MG63 (cell line): ENCODE results near the gene SLCO2A1. TPM values are rescaled to one million over a fixed set of nuclear protein-coding genes. Genes with fewer than 3 reads are reported as not detected.

ENCODE experiments used
- DNase-seq: peaks from one replicate; pipeline ENCODE4 v3.0.0-alpha.2; 2020
- H3K27me3 ChIP-seq: fragments of 250-450 bp; sonication (Bioruptor Pico); 2 replicates; pipeline ENCODE4 v1.5.1; 2020; ENCODE audit warnings: mild to moderate bottlenecking, moderate library complexity
- H3K36me3 ChIP-seq: fragments of 250-450 bp; sonication (Bioruptor Pico); 2 replicates; pipeline ENCODE4 v1.5.1; 2020; ENCODE audit warnings: mild to moderate bottlenecking, moderate library complexity
- H3K4me3 ChIP-seq: fragments of 250-450 bp; sonication (Bioruptor Pico); 2 replicates; pipeline ENCODE4 v1.5.1; 2020; ENCODE audit warnings: mild to moderate bottlenecking, moderate library complexity
- H3K9me3 ChIP-seq: fragments of 250-450 bp; sonication (Bioruptor Pico); 2 replicates; pipeline ENCODE4 v1.5.1; 2020; ENCODE audit warnings: mild to moderate bottlenecking, moderate library complexity
- total RNA-seq: library from RNA; depleted of rRNA; stranded (reverse); fragments of >200 nt; shearing (Covaris generic); gene quantifications from 2 replicates; pipeline ENCODE4 v1.2.3, GENCODE V29; 2014; ENCODE audit warnings: low replicate concordance

Gene SLCO2A1
- total RNA-seq, 1 experiment from 2014 or later: 0.72 TPM

GRCh38 chr3:133897547-133897946 is 132.2 kb downstream of the SLCO2A1 start:
- no peak overlapping the region for H3K4me3 ChIP-seq
- DNase-seq: no peak
- peaks cover 23% of the 10 kb centered on the region for H3K27me3 ChIP-seq

GRCh38 chr3:133896002-133896761 is 133.5 kb downstream of the SLCO2A1 start:
- H3K9me3 ChIP-seq: no peaks in the 10 kb centered on the region
- peaks cover 21% of the 10 kb centered on the region for H3K27me3 ChIP-seq
- no peaks in the 10 kb centered on the region for H3K36me3 ChIP-seq
- no peak for DNase-seq
- peak overlapping the region; percentile 83 for H3K4me3 ChIP-seq

More at GRCh38 chr3:133897547-133897946, 132.2 kb downstream of the SLCO2A1 start:
- H3K9me3 ChIP-seq: peaks cover 3% of the 10 kb centered on the region; the same call in 1 of the 2 replicates
- no peaks in the 10 kb centered on the region for H3K36me3 ChIP-seq

GRCh38 chr3:133895208-133896001 is 134.3 kb downstream of the SLCO2A1 start, which contains the start of gene RAB6B:
Gene RAB6B, minus strand, starts transcription at chr3:133895882. Its CDS starts 416 bp downstream, at chr3:133895466.
- Histone ChIP-seq H3K36me3 (no peaks in the 10 kb centered on the region), H3K4me3 (peak within 1 kb of the TSS; percentile 83), H3K9me3 (no peaks in the 10 kb centered on the region), H3K27me3 (peaks cover 21% of the 10 kb centered on the region)
- peak; percentile 78 for DNase-seq

- Histone ChIP-seq H3K36me3 (no peaks in the 10 kb centered on the region), H3K9me3 (no peaks in the 10 kb centered on the region), H3K4me3 (peak overlapping the region; percentile 83; the same call in 1 of the 2 replicates), H3K27me3 (peaks cover 21% of the 10 kb centered on the region)
- DNase-seq: no peak
Measured at GRCh38 chr3:133894353-133895207, 135.1 kb downstream of the SLCO2A1 start.

GRCh38 chr3:133893683-133894352 is 135.9 kb downstream of the SLCO2A1 start:
- no peaks in the 10 kb centered on the region for H3K36me3 ChIP-seq
- peaks cover 20% of the 10 kb centered on the region for H3K27me3 ChIP-seq
- no peak for DNase-seq
- no peaks in the 10 kb centered on the region for H3K9me3 ChIP-seq
- H3K4me3 ChIP-seq: no peak overlapping the region

- Histone ChIP-seq H3K9me3 (no peaks in the 10 kb centered on the region), H3K36me3 (no peaks in the 10 kb centered on the region)
- no peak for DNase-seq
Measured at GRCh38 chr3:133892541-133893231, 137.0 kb downstream of the SLCO2A1 start.

GRCh38 chr3:133891662-133892378 is 137.9 kb downstream of the SLCO2A1 start:
- H3K9me3 ChIP-seq: no peaks in the 10 kb centered on the region
- no peaks in the 10 kb centered on the region for H3K36me3 ChIP-seq
- peaks cover 8% of the 10 kb centered on the region for H3K27me3 ChIP-seq
- no peak for DNase-seq
- H3K4me3 ChIP-seq: no peak overlapping the region

More at GRCh38 chr3:133892541-133893231, 137.0 kb downstream of the SLCO2A1 start:
- Histone ChIP-seq H3K27me3 (peaks cover 16% of the 10 kb centered on the region), H3K4me3 (no peak overlapping the region)

GRCh38 chr3:133890972-133891644 is 138.6 kb downstream of the SLCO2A1 start:
- no peak for DNase-seq

GRCh38 chr3:133890037-133890436 is 139.7 kb downstream of the SLCO2A1 start:
- Histone ChIP-seq H3K9me3 (no peaks in the 10 kb centered on the region), H3K36me3 (no peaks in the 10 kb centered on the region), H3K27me3 (no peaks in the 10 kb centered on the region), H3K4me3 (no peak overlapping the region)
- DNase-seq: no peak

More at GRCh38 chr3:133890972-133891644, 138.6 kb downstream of the SLCO2A1 start:
- H3K4me3 ChIP-seq: no peak overlapping the region
- no peaks in the 10 kb centered on the region for H3K36me3 ChIP-seq
- H3K9me3 ChIP-seq: no peaks in the 10 kb centered on the region
- peaks cover 4% of the 10 kb centered on the region; the same call in 1 of the 2 replicates for H3K27me3 ChIP-seq

GRCh38 chr3:133888726-133889340 is 140.9 kb downstream of the SLCO2A1 start:
- H3K36me3 ChIP-seq: no peaks in the 10 kb centered on the region
- no peaks in the 10 kb centered on the region for H3K9me3 ChIP-seq
- no peak for DNase-seq
- no peak overlapping the region for H3K4me3 ChIP-seq
- no peaks in the 10 kb centered on the region for H3K27me3 ChIP-seq

- no peaks in the 10 kb centered on the region for H3K36me3 ChIP-seq
- no peaks in the 10 kb centered on the region for H3K9me3 ChIP-seq
- peak; percentile 33 for DNase-seq
- no peak overlapping the region for H3K4me3 ChIP-seq
- no peaks in the 10 kb centered on the region for H3K27me3 ChIP-seq
Measured at GRCh38 chr3:133887803-133888703, 141.7 kb downstream of the SLCO2A1 start.

- Histone ChIP-seq H3K4me3 (no peak overlapping the region), H3K36me3 (no peaks in the 10 kb centered on the region), H3K27me3 (no peaks in the 10 kb centered on the region), H3K9me3 (no peaks in the 10 kb centered on the region)
- DNase-seq: no peak
Measured at GRCh38 chr3:133887074-133887802, 142.5 kb downstream of the SLCO2A1 start.
